Heart right ventricle (tissue), 16 donors: Measurements from ENCODE around the gene TAF4. TPM values are rescaled to one million over a fixed set of nuclear protein-coding genes. Genes with fewer than 3 reads are reported as not detected.

Experiments used
- ATAC-seq, 8 donors: fragments of 200-7000 bp; cut with Tn5 transposase; one replicate each; pipeline ENCODE4 v1.9.1; 2020; ENCODE audit warnings: mild to moderate bottlenecking in 8 of 8, moderate library complexity in 8 of 8, moderate number of reproducible peaks in 1 of 8
- DNase-seq, 2 donors: peaks; one replicate each; pipeline ENCODE4 v3.0.0-alpha.2; 2020
- H3K27ac ChIP-seq, 10 donors: fragments of 200-600 bp; sonication (generic) in 2 of 10; one replicate each; pipeline versions ENCODE4 v1.5.0 to v1.8.0; 2020 to 2022; ENCODE audit warnings: mild to moderate bottlenecking in 3 of 10
- H3K27me3 ChIP-seq, 7 donors: fragments of 200-600 bp; one replicate each; pipeline ENCODE4 v1.8.0; 2021 to 2022; ENCODE audit warnings: mild to moderate bottlenecking in 2 of 7
- H3K36me3 ChIP-seq, 9 donors: fragments of 200-600 bp; sonication (generic) in 1 of 9; one replicate each; pipeline versions ENCODE4 v1.5.0 to v1.8.0; 2020 to 2022; ENCODE audit warnings: mild to moderate bottlenecking in 2 of 9
- H3K4me1 ChIP-seq, 9 donors: fragments of 200-600 bp; sonication (generic) in 1 of 9; one replicate each; pipeline versions ENCODE4 v1.5.0 to v1.8.0; 2020 to 2022; ENCODE audit warnings: mild to moderate bottlenecking in 4 of 9
- H3K4me3 ChIP-seq, 10 donors: fragments of 200-600 bp; sonication (generic) in 2 of 10; one replicate each; pipeline versions ENCODE4 v1.5.0 to v1.8.0; 2020 to 2022; ENCODE audit warnings: mild to moderate bottlenecking in 7 of 10, moderate library complexity in 2 of 10
- H3K9me3 ChIP-seq, 11 donors: fragments of 200-600 bp in 10 of 11; sonication (generic) in 2 of 11; one replicate each; pipeline versions ENCODE4 v1.5.0 to v1.8.0; 2013 to 2022; ENCODE audit warnings: mild to moderate bottlenecking in 2 of 11, control low read depth in 1 of 11, moderate library complexity in 1 of 11
- CTCF ChIP-seq, 9 donors: fragments of 200-600 bp; sonication (generic) in 2 of 9; IDR thresholded peaks; one replicate each; pipeline versions ENCODE4 v1.5.0 to v1.8.0; 2021 to 2022; ENCODE audit warnings: antibody characterized with exemption in 9 of 9, mild to moderate bottlenecking in 5 of 9, moderate library complexity in 1 of 9
- WGBS, 2 donors: extraction: QIAGEN DNeasy Blood & Tissue Kit; methylation state at CpG; one replicate each; pipeline ENCODE4 v1.1.7; 2013; ENCODE audit warnings: inconsistent platforms in 1 of 2; 5-methylcytosine and 5-hydroxymethylcytosine counted together
- intact Hi-C, 10 donors: fragments of 100-400 bp; cut with DNase I; formaldehyde crosslinking; loops; one replicate each; pipeline versions ENCODE4 v1.11.1 to v1.14.2; 2022
- polyA plus RNA-seq, 2 donors: library from polyadenylated mRNA; stranded (reverse); fragments of 200-250 nt; gene quantifications; one replicate each; pipeline ENCODE4 v1.2.3, GENCODE V29; 2013
- total RNA-seq, 10 donors: library from RNA; stranded (reverse); fragmentation: NEBNext Ultra II Directional in 3 of 10; extraction: Animal tissue kit (Norgen Biotek cat#: 25700) in 3 of 10; gene quantifications; one replicate each; pipeline versions ENCODE4 v1.2.1 to v1.2.4, GENCODE V29; 2021 to 2023
- donor health status: Arrhythmogenic right ventricular cardiomyopathy.
- donor health status: ischemic (EF 13 %, LVEDD 7.1; RV severe dilation, severe dysfunction).
- donor health status: healthy with polysubstance abuse.
- donor health status: DM: no; HTN: yes; CAD: no.
- donor health status: DM: no; HTN: no; CAD: no.
- donor health status: ischemic (EF 25% LVEDD 6.9; RV normal size, moderate dysfunction).
- donor health status: ischemic (EF 25% LVEDD 5.7; RV mildly dilated, moderate dysfunction).
- donor health status: healthy.
- donor health status: DM: yes; HTN: yes; CAD: no.
- donor health status: Ischemic cardiomyopathy.
- donor health status: ischemic (EF 35%, LVEDD 5.7; RV mildly dilated, moderate dysfunction).
- donor health status: nonischemic (EF 11% LVEDD 7.7; RV severe dilation, severe dysfunction).
- donor health status: DM: yes; HTN: yes; CAD: no.
- donor health status: PGD.
- donor health status: ischemic (EF 29% LVEDD 5.4; RV normal size, mild dysfunction).
- donor health status: nonischemic (EF 23%, LVEDD 6.1; RV moderate dilation, normal function).

The TAF4 gene
- total and polyA plus RNA-seq, 12 donors, result 3.7 to 14.8 (median 11.0) TPM

GRCh38 chr20:61951695-61952533, 113.8 kb downstream of the TAF4 start:
- no peak overlapping the region for H3K27ac ChIP-seq
- intact Hi-C loops, result no loop called here
- H3K9me3 ChIP-seq, result no peaks in the 10 kb centered on the region
- no peak overlapping the region for H3K4me3 ChIP-seq
- H3K27me3 ChIP-seq, result peaks cover 0 to 39% (median 11%) of the 10 kb centered on the region in 7 donors
- no peak for TF ChIP-seq CTCF (IDR thresholded peaks at IDR 0.05)
- no peaks in the 10 kb centered on the region for H3K36me3 ChIP-seq
- H3K4me1 ChIP-seq, result no peaks in the 10 kb centered on the region
- WGBS, 2 donors, result 27 to 34% methylated on average over 20 to 21 of the region's 22 CpGs
- DNase-seq, result no peak
- peak in 7 of 8 donors; percentile 25 to 59 (median 35) for ATAC-seq

GRCh38 chr20:61950641-61951071, 115.0 kb downstream of the TAF4 start:
- Histone ChIP-seq H3K9me3 (no peaks in the 10 kb centered on the region), H3K27ac (no peak overlapping the region), H3K4me3 (no peak overlapping the region), H3K36me3 (no peaks in the 10 kb centered on the region), H3K4me1 (no peaks in the 10 kb centered on the region), H3K27me3 (peaks cover 0 to 39% (median 11%) of the 10 kb centered on the region in 7 donors)
- WGBS, 2 donors, result 38 to 49% methylated on average over 6 to 7 of the region's 7 CpGs
- intact Hi-C loops, result no loop called here
- TF ChIP-seq CTCF (IDR thresholded peaks at IDR 0.05), result no peak
- DNase-seq (no peak), ATAC-seq (peak in 1 of 8 donors; percentile 55)

GRCh38 chr20:61949714-61950640, 115.7 kb downstream of the TAF4 start:
- 81 to 83% methylated on average over 21 of the region's 21 CpGs for WGBS, 2 donors
- no peaks in the 10 kb centered on the region for H3K4me1 ChIP-seq
- H3K36me3 ChIP-seq, result no peaks in the 10 kb centered on the region
- intact Hi-C loops, result no loop called here
- DNase-seq (peak in 1 of 2 donors; percentile 2), ATAC-seq (peak in 1 of 8 donors; percentile 71)
- no peaks in the 10 kb centered on the region for H3K9me3 ChIP-seq
- H3K4me3 ChIP-seq, result no peak overlapping the region
- TF ChIP-seq CTCF (IDR thresholded peaks at IDR 0.05), result no peak
- H3K27me3 ChIP-seq, result peaks cover 0 to 39% (median 11%) of the 10 kb centered on the region in 7 donors
- no peak overlapping the region for H3K27ac ChIP-seq

GRCh38 chr20:61949363-61949713, 116.3 kb downstream of the TAF4 start:
- 89 to 91% methylated on average over 7 of the region's 7 CpGs for WGBS, 2 donors
- TF ChIP-seq CTCF (IDR thresholded peaks at IDR 0.05), result no peak
- Histone ChIP-seq H3K4me3 (no peak overlapping the region), H3K27ac (no peak overlapping the region), H3K36me3 (no peaks in the 10 kb centered on the region), H3K9me3 (no peaks in the 10 kb centered on the region), H3K4me1 (no peaks in the 10 kb centered on the region), H3K27me3 (peaks cover 0 to 33% (median 11%) of the 10 kb centered on the region in 7 donors)
- DNase-seq (no peak), ATAC-seq (no peak)
- intact Hi-C loops, result no loop called here
